Measurements from ENCODE around the gene AHCYL1.

AHCYL1 gene

GRCh38 chr1:110043016-110043415 is 58.5 kb downstream of the AHCYL1 start:
- DNase-seq = no peak

GRCh38 chr1:110047463-110047862 is 62.9 kb downstream of the AHCYL1 start:
- no peak for DNase-seq

- no peak for DNase-seq
Measured at GRCh38 chr1:110048240-110048639, 63.7 kb downstream of the AHCYL1 start.

- DNase-seq = no peak
Measured at GRCh38 chr1:110048923-110049601, 64.5 kb downstream of the AHCYL1 start.

GRCh38 chr1:110049801-110050601 is 65.4 kb downstream of the AHCYL1 start:
- DNase-seq = no peak

- no peak for DNase-seq
Measured at GRCh38 chr1:110050602-110051261, 66.2 kb downstream of the AHCYL1 start.

- no peak for DNase-seq
Measured at GRCh38 chr1:110051262-110051648, 66.7 kb downstream of the AHCYL1 start.

GRCh38 chr1:110053552-110054428 is 69.2 kb downstream of the AHCYL1 start:
- peak; percentile 31 for DNase-seq

GRCh38 chr1:110055493-110056284 is 71.1 kb downstream of the AHCYL1 start:
- DNase-seq = no peak

- no peak for DNase-seq
Measured at GRCh38 chr1:110056285-110056683, 71.7 kb downstream of the AHCYL1 start.

- no peak for DNase-seq
Measured at GRCh38 chr1:110056776-110057175, 72.2 kb downstream of the AHCYL1 start.

GRCh38 chr1:110057963-110058518 is 73.5 kb downstream of the AHCYL1 start:
- no peak for DNase-seq

GRCh38 chr1:110058591-110058990 is 74.0 kb downstream of the AHCYL1 start:
- no peak for DNase-seq

- no peak for DNase-seq
Measured at GRCh38 chr1:110059133-110059863, 74.7 kb downstream of the AHCYL1 start.

GRCh38 chr1:110060034-110060661 is 75.6 kb downstream of the AHCYL1 start:
- DNase-seq = peak; percentile 3

GRCh38 chr1:110060662-110061060 is 76.1 kb downstream of the AHCYL1 start:
- no peak for DNase-seq

GRCh38 chr1:110061341-110061740 is 76.8 kb downstream of the AHCYL1 start:
- DNase-seq = no peak

- no peak for DNase-seq
Measured at GRCh38 chr1:110062612-110063011, 78.0 kb downstream of the AHCYL1 start.

GRCh38 chr1:110063781-110064180 is 79.2 kb downstream of the AHCYL1 start:
- DNase-seq = no peak

GRCh38 chr1:110064576-110065337 is 80.2 kb downstream of the AHCYL1 start:
- DNase-seq = no peak

All from GDM1 (cell line).